Brain microvascular endothelial cell (primary cell): Measurements from ENCODE around the gene MECR.
"Not testable (repeated sequence)": the region's sequence is repeated elsewhere in the genome, so short reads cannot be mapped to it uniquely, and the experiment has no call there.

Source experiments
- DNase-seq: peaks from one replicate; pipeline ENCODE4 v3.0.0-alpha.2; 2020
- H3K27ac ChIP-seq: fragments of 250-450 bp; sonication (Bioruptor Pico); 2 replicates; pipeline ENCODE4 v1.5.1; 2020; ENCODE audit warnings: mild to moderate bottlenecking, moderate library complexity
- H3K27me3 ChIP-seq: fragments of 250-450 bp; sonication (Bioruptor Pico); replicated peaks from 2 replicates; pipeline ENCODE4 v1.5.1; 2020; ENCODE audit warnings: mild to moderate bottlenecking
- H3K36me3 ChIP-seq: fragments of 250-450 bp; sonication (Bioruptor Pico); replicated peaks from 2 replicates; pipeline ENCODE4 v1.5.1; 2020; ENCODE audit warnings: mild to moderate bottlenecking
- H3K4me3 ChIP-seq: 2 replicates; pipeline ENCODE4 v1.5.1; 2011; ENCODE audit warnings: low read depth, mild to moderate bottlenecking, control low read depth, low read length, moderate library complexity
- CTCF ChIP-seq: IDR thresholded peaks from 2 replicates; pipeline ENCODE4 v1.5.1; 2011; ENCODE audit warnings: low read depth, mild to moderate bottlenecking, moderate library complexity, low read length, control low read depth, inconsistent platforms; ENCODE audit errors: missing control alignments
- in situ Hi-C: cut with HindIII; loops from 2 replicates; pipeline ENCODE4 v1.10.0; 2017; ENCODE audit warnings: low sequenced_read_pairs, low pct_ligation_motif_present

MECR gene

GRCh38 chr1:29224356-29224837 is 6.3 kb downstream of the MECR start:
- DNase-seq = no peak
- Histone ChIP-seq H3K27ac (no peak overlapping the region), H3K27me3 (no peaks in the 10 kb centered on the region), H3K4me3 (no peak overlapping the region), H3K36me3 (no peaks in the 10 kb centered on the region)
- no peak for TF ChIP-seq CTCF
- in situ Hi-C loops = no loop called here

DNA sequence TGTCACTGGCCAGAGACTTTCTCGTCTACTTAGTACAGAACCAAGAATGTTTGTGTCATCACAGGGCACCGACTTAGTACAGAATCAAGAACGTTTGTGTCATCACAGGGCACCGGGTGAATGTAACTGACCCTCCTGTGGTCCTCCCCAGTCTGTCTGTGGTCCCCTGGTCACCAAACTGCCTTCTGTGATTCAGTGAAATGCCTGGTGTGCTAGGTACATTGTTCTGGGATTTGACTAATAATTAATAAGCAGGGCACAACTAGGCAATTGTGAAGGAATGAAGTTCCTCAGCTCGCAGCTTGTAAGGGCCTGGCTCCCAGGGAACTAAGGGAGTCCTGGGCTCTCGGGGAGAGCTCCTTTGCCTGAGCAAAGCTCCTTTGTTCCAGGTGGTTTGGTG is 7.2 kb downstream of the MECR start:
- DNase-seq = no peak
- no peak overlapping the region for H3K27ac ChIP-seq
- TF ChIP-seq CTCF = no peak
- H3K27me3 ChIP-seq = no peaks in the 10 kb centered on the region
- no peak overlapping the region for H3K4me3 ChIP-seq
- H3K36me3 ChIP-seq = no peaks in the 10 kb centered on the region
- in situ Hi-C loops = no loop called here

- in situ Hi-C loops = no loop called here
- Histone ChIP-seq H3K4me3 (no peak overlapping the region), H3K36me3 (no peaks in the 10 kb centered on the region), H3K27ac (no peak overlapping the region), H3K27me3 (no peaks in the 10 kb centered on the region)
- no peak for TF ChIP-seq CTCF
- DNase-seq = no peak
Measured at GRCh38 chr1:29222686-29223085, 8.0 kb downstream of the MECR start.

DNA sequence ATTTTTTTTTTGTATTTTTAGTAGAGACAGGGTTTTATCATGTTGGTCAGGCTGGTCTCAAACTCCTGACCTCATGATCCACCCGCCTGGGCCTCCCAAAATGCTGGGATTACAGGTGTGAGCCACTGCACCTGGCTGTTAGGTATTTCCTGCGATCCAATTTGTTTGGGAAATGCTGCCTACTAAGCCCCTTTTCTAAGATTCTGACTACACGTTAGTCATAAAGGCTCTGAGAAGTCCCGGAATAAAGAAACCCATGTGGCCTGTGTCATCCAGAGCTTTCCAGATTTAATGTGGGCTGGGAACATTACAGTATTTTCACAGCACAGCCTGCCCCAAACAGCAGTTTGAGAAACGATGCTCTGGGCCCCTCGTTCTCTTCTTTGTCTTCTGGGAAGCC is 8.5 kb downstream of the MECR start:
- H3K36me3 ChIP-seq, H3K27me3 ChIP-seq, H3K4me3 ChIP-seq, H3K27ac ChIP-seq, in situ Hi-C loops, DNase-seq: not testable (repeated sequence)

DNA sequence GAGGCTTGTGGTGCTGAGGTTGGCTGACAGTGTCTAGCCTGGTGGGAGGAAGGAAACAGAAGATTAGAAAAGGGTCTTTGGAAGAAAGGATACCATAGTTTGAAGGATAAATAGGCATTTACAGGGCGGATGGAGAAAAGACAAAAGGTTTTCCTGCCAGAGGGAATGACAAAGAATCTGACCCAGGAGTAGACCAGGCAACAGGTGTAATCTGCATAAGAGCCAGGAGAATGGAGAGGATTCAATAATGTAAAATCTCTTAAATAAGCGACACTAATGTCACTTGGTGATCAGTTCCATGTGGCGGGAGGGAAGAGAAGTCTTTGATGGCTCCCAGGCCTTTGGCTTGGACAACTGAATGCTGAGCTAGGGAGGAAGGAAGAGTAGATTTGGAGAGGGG is 9.4 kb downstream of the MECR start:
- no peak for TF ChIP-seq CTCF
- H3K36me3 ChIP-seq = peaks cover under 1% of the 10 kb centered on the region
- DNase-seq = no peak
- no peak overlapping the region for H3K4me3 ChIP-seq
- in situ Hi-C loops = no loop called here
- H3K27me3 ChIP-seq = no peaks in the 10 kb centered on the region
- no peak overlapping the region for H3K27ac ChIP-seq

DNA sequence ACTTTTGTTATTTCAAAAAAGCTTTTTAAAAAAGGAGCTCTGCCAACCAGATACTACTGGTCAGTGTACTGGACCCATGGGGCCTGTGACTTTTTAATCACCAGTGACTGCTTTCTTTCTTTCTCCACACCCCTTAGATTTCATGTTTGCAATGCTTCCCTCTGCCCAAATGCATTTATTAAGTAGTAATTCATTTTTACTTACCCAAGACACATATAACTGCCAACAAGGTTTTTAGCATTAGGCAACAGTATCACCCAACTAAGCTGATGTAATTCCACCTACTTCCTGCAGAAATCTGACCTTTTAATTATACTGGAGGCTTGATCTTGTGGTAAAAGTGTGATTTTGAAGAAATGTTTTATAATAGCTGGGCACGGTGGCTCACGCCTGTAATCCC is 12.5 kb downstream of the MECR start:
- Histone ChIP-seq H3K4me3 (no peak overlapping the region), H3K27me3 (no peaks in the 10 kb centered on the region), H3K27ac (no peak overlapping the region), H3K36me3 (peaks cover 12% of the 10 kb centered on the region)
- no peak for DNase-seq
- in situ Hi-C loops = no loop called here
- no peak for TF ChIP-seq CTCF
